ENCODE measurements around the gene UAP1L1. TPM values are rescaled to one million over a fixed set of nuclear protein-coding genes. Genes with fewer than 3 reads are reported as not detected.
A peak's percentile ranks its signal among the peaks of the same experiment; 100 is the strongest.

The UAP1L1 gene
- total and polyA plus RNA-seq, 9 of the 15 experiments (the other 6 are each of a cell fraction or from before 2014, with no cell fraction given), result 0.20 to 8.6 (median 3.7) TPM

- H3K9me1 ChIP-seq (ENCODE audit: control insufficient read depth, insufficient read depth, low read length), result peaks cover 2% of the 10 kb centered on the region
- ChIA-PET CTCF (ENCODE audit: low intra/inter-chr PET ratio) (interaction anchor here (0.6 to 1.5 kb wide), 6 partner anchors 15 to 181 kb away, joined by 3 to 6 read pairs (median 3); partner anchors contain the start of gene RNF224), POLR2A (interaction anchor here (1.0 kb wide), 1 partner anchor 10 kb away, joined by 4 read pairs; no protein-coding TSS in a partner anchor)
- no peak overlapping the region for H2AFZ ChIP-seq (ENCODE audit: low read depth, low read length)
- DNase-seq (ENCODE audit: extremely low read depth in 1 of 4, low spot score in 3 of 4) (peak in 2 of 4 experiments; percentile 36 to 37), ATAC-seq (no peak), FAIRE-seq (no peak)
- in situ Hi-C loops (cut with MboI) (no loop called here), intact Hi-C loops (cut with micrococcal nuclease) (loop anchor here (2.0 kb wide), 1 partner anchor 21 kb away; no protein-coding TSS in a partner anchor)
- H3K9me3 ChIP-seq (replicated peaks; ENCODE audit: control insufficient read depth, insufficient read depth, low read depth, low read length), result no peaks in the 10 kb centered on the region
- H3K9ac ChIP-seq (ENCODE audit: insufficient read depth in 1 of 2, low read depth in 2 of 2, low read length in 2 of 2), result peak overlapping the region in 1 of 2 experiments; percentile 17; a peak in 1 of 4 replicates
- H3K27ac ChIP-seq (ENCODE audit: extremely low read depth, low read depth, low read length), result no peak overlapping the region
- peak overlapping the region; percentile 46; the same call in 1 of the 2 replicates for H3K4me2 ChIP-seq (ENCODE audit: insufficient read depth, low read length)
- BruUV-seq (replicated peaks), result no TSS peak
- H3K4me3 ChIP-seq, result no peak overlapping the region
- 6% methylated on average over 60 of the region's 96 CpGs for WGBS (ENCODE audit: insufficient coverage, low coverage, missing lambda C conversion rate)
- no peaks in the 10 kb centered on the region for H3K79me2 ChIP-seq (ENCODE audit: control insufficient read depth, insufficient read depth, low read length)
- peaks cover 7 to 45% of the 10 kb centered on the region in 2 experiments; a peak in 4 of 5 replicates for H3K27me3 ChIP-seq (ENCODE audit: control insufficient read depth in 2 of 2, insufficient read depth in 2 of 2, low read length in 2 of 2)
- peaks cover 40% of the 10 kb centered on the region for H4K20me1 ChIP-seq (replicated peaks; ENCODE audit: control insufficient read depth, insufficient read depth, low read length)
- peaks cover 2 to 79% of the 10 kb centered on the region in 2 experiments; a peak in 4 of 5 replicates for H3K4me1 ChIP-seq (replicated peaks in 1 of 2; ENCODE audit: control insufficient read depth in 2 of 2, insufficient read depth in 2 of 2, low read length in 2 of 2)
- no peaks in the 10 kb centered on the region for H3K36me3 ChIP-seq (ENCODE audit: control insufficient read depth, insufficient read depth, low read length)
- TF ChIP-seq TCF15 (CRISPR knock-in tag; IDR thresholded peaks at IDR 0.05) (no peak), SUPT5H (IDR thresholded peaks at IDR 0.05) (no peak), ZBTB1 (CRISPR knock-in tag; IDR thresholded peaks at IDR 0.05; ENCODE audit: borderline replicate concordance, low read depth) (0 out of 2 replicates have a peak, but pooled peaks have one; percentile 41), ZC3H8 (IDR thresholded peaks at IDR 0.05) (no peak), HDAC6 (IDR thresholded peaks at IDR 0.05; ENCODE audit: low read depth, low read length) (0 out of 2 replicates have a peak, but pooled peaks have one; percentile 20), PML (IDR thresholded peaks at IDR 0.05; ENCODE audit: low read length) (no peak), ZNF79 (CRISPR knock-in tag; IDR thresholded peaks at IDR 0.05; ENCODE audit: low read depth) (no peak), OTX1 (CRISPR knock-in tag; IDR thresholded peaks at IDR 0.05) (no peak), JUNB (CRISPR knock-in tag; conservative IDR thresholded peaks at IDR 0.05) (no peak), FOXP4 (CRISPR knock-in tag; IDR thresholded peaks at IDR 0.05; ENCODE audit: borderline replicate concordance) (no peak), ETV1 (tag; conservative IDR thresholded peaks at IDR 0.05; ENCODE audit: low read depth) (no peak), TFAP4 (CRISPR knock-in tag; IDR thresholded peaks at IDR 0.05; ENCODE audit: borderline replicate concordance) (peak; percentile 42; the same call in 1 of the 2 replicates), KDM2B (CRISPR knock-in tag; IDR thresholded peaks at IDR 0.05) (0 out of 2 replicates have a peak, but pooled peaks have one; percentile 2), ZNF384 (IDR thresholded peaks at IDR 0.05; ENCODE audit: low read depth, low read length) (no peak), E2F6 (IDR thresholded peaks at IDR 0.05; ENCODE audit: borderline replicate concordance in 1 of 2, extremely low read depth in 1 of 2, insufficient read depth in 1 of 2, insufficient read length in 1 of 2, low read depth in 1 of 2, low read length in 1 of 2, poor library complexity in 1 of 2, severe bottlenecking in 1 of 2) (peak in 1 of 2 experiments; percentile 24)
These were observed 31.8 kb upstream of the UAP1L1 start for GRCh38 chr9:137045294-137046087.

Data from K562 (cell line).